ENCODE results near the gene NSUN4.

Gene NSUN4

DNA sequence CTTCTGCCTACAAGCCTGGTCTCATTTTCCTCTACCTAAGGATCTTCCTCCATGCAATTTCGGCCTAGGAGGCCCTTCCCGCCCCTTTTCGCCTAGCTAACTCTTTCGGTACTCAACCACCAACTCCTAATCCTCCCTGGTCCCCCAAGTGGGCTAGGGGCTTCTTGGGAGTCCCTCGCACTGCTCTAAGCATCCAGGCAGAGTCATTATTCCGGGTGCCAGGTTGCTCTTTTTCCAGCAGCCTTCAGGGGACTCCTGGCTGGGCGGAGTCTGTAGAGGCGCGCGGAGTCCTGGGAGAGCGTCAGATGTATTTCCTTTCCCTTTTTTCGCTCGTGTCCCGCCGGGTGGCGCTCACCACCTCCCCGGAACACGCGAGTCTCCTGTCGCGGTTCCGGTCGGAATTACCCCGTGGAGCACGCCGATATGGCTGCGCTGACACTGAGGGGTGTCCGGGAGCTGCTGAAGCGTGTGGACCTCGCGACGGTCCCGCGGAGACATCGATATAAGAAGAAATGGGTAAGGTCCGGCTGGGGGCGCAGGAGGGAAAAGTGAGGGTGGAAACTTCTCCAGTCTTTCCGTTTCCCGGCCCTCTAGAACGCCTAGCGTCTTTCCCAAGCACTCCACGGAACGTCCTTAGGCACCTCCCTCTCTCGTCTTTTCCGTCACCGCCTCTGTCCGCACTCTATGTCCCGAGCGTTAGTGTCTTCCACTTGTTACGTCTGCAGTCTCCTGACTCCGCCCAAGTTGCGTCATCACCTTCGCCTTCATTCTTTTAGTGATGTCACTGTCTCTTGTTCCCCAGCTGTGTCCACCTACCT, at the start of gene NSUN4:
Gene NSUN4 (plus strand): TSS at position 404 of the 818 bp plus-strand sequence. CDS start 20 bp downstream, at position 424.
- CTCF ChIA-PET = interaction anchor here (0.7 to 3.2 kb wide), 10 partner anchors 7 to 94 kb away, joined by 3 to 13 read pairs (median 6); partner anchors contain the start of genes LRRC41 and UQCRH
- POLR2A ChIA-PET = interaction anchor here (0.7 to 1.2 kb wide), 3 partner anchors 38 to 752 kb away, joined by 4 to 7 read pairs (median 4); partner anchors contain the start of genes LRRC41 and UQCRH
- TF ChIP-seq, protein P1, sequence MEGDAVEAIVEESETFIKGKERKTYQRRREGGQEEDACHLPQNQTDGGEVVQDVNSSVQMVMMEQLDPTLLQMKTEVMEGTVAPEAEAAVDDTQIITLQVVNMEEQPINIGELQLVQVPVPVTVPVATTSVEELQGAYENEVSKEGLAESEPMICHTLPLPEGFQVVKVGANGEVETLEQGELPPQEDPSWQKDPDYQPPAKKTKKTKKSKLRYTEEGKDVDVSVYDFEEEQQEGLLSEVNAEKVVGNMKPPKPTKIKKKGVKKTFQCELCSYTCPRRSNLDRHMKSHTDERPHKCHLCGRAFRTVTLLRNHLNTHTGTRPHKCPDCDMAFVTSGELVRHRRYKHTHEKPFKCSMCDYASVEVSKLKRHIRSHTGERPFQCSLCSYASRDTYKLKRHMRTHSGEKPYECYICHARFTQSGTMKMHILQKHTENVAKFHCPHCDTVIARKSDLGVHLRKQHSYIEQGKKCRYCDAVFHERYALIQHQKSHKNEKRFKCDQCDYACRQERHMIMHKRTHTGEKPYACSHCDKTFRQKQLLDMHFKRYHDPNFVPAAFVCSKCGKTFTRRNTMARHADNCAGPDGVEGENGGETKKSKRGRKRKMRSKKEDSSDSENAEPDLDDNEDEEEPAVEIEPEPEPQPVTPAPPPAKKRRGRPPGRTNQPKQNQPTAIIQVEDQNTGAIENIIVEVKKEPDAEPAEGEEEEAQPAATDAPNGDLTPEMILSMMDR (IDR thresholded peaks at IDR 0.05; ENCODE audit: control extremely low read depth, extremely low read depth, low read depth, missing control alignments) = peak; percentile 88
- DNase-seq (ENCODE audit: extremely low spot score) = peak; percentile 83

- CTCF ChIA-PET = interaction anchor here (0.6 to 2.1 kb wide), 3 partner anchors 11 to 388 kb away, joined by 3 to 6 read pairs (median 3); no protein-coding TSS in a partner anchor
- no peak for DNase-seq (ENCODE audit: extremely low spot score)
- TF ChIP-seq, protein P1 (IDR thresholded peaks at IDR 0.05; ENCODE audit: control extremely low read depth, extremely low read depth, low read depth, missing control alignments) = no peak
- POLR2A ChIA-PET = interaction anchor here (0.6 kb wide), 1 partner anchor 58 kb away, joined by 3 read pairs; no protein-coding TSS in a partner anchor
Observed at GRCh38 chr1:46295306-46295705, 45.3 kb upstream of the NSUN4 start.

GRCh38 chr1:46298387-46298786, 42.2 kb upstream of the NSUN4 start:
- ChIA-PET CTCF (interaction anchor here (0.8 to 3.6 kb wide), 2 partner anchors 22 to 49 kb away, joined by 3 to 13 read pairs; no protein-coding TSS in a partner anchor), POLR2A (interaction anchor here (0.5 to 0.7 kb wide), 2 partner anchors 22 to 306 kb away, joined by 3 to 8 read pairs; no protein-coding TSS in a partner anchor)
- no peak for DNase-seq (ENCODE audit: extremely low spot score)
- TF ChIP-seq, protein P1 (IDR thresholded peaks at IDR 0.05; ENCODE audit: control extremely low read depth, extremely low read depth, low read depth, missing control alignments) = no peak

GRCh38 chr1:46300673-46301405, 39.8 kb upstream of the NSUN4 start:
- TF ChIP-seq, protein P1 (IDR thresholded peaks at IDR 0.05; ENCODE audit: control extremely low read depth, extremely low read depth, low read depth, missing control alignments) = no peak
- ChIA-PET CTCF (interaction anchor here (0.6 to 3.6 kb wide), 5 partner anchors 10 to 47 kb away, joined by 3 to 13 read pairs (median 5); no protein-coding TSS in a partner anchor), POLR2A (interaction anchor here (1.4 kb wide), 1 partner anchor 33 kb away, joined by 3 read pairs; no protein-coding TSS in a partner anchor)
- DNase-seq (ENCODE audit: extremely low spot score) = no peak

DNA sequence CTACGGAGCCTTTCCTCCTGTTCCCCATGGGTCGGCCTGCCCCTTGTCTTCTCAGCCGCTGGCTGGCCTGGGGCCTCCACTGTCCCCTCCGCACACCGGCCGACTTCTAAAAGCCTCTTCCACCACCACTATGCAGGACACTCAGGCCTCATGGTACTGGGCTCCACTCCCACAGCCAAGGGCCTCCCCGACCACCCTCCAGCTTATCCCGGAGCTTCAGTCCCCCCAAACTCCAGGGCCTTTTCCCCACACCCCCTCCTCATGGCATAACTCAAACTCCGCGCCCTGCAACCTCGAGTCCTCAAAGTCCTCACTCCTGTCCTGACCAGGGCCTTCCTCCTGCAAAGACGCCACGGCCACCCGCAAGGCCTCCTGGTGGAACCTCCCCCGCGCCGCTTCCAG, 39.2 kb upstream of the NSUN4 start:
- POLR2A ChIA-PET = interaction anchor here (1.4 kb wide), 1 partner anchor 32 kb away, joined by 3 read pairs; no protein-coding TSS in a partner anchor
- DNase-seq (ENCODE audit: extremely low spot score) = no peak
- TF ChIP-seq, protein P1 (IDR thresholded peaks at IDR 0.05; ENCODE audit: control extremely low read depth, extremely low read depth, low read depth, missing control alignments) = no peak
- CTCF ChIA-PET = interaction anchor here (0.6 to 1.0 kb wide), 3 partner anchors 11 to 47 kb away, joined by 3 to 5 read pairs (median 5); no protein-coding TSS in a partner anchor

Data from GM10248 (cell line).